Stimulated activated CD4-positive, alpha-beta T cell treated with anti-CD3 and anti-CD28 coated beads, TNF-alpha, amount 100 ng/mL, for 48 hours (primary cell): Measurements from ENCODE around the gene PTGES.

Source experiments
- DNase-seq, 3 donors: peaks; one replicate each; pipeline ENCODE4 v3.0.0-alpha.2; 2020; ENCODE audit warnings: low read depth in 3 of 3

PTGES gene

GRCh38 chr9:129745200-129745599 is 7.6 kb downstream of the PTGES start:
- no peak for DNase-seq

DNA sequence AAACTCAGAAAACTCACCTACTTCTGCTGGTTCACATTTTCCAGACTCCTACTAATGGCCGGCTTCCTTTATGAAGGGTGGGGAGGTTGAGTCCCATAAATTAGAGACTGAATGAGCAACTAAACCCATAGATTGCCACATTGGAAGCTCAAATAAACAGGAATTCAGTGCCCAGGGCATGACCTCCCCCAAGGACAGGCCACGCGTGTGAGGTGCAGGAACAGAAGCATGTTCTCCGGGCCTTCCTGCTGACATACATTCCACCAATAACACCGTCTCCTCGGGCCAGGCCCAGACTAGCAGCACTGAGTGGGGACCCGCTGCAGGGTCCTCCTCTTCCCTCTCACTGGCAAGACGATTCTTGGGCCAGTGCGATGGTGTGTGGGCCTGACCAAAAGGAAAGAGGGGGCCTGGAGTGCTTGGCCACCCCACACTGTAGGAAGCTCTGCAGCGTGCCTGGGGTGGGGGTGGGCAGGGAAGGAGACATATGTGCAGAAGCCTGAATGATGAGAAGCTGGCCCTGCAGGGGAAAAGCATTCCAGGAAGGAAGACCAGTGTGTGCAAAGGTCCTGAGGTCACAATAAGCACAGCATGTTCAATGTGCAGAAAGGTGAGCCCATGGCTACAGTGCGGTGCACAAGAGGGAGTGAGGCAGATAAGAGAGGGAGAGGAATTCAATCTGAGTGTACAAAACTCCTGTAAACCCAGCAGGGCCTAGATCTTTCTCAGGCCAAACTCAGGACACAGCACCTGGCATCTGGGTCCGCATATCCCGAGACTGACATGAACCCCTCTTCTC is 12.0 kb downstream of the PTGES start:
- DNase-seq, result no peak

- DNase-seq, result no peak
Measured at GRCh38 chr9:129740174-129740573, 12.7 kb downstream of the PTGES start.

GRCh38 chr9:129739432-129739831 is 13.4 kb downstream of the PTGES start:
- DNase-seq, result no peak

GRCh38 chr9:129737479-129738274 is 15.2 kb downstream of the PTGES start:
- peak; percentile 66 to 92 (median 85) for DNase-seq

GRCh38 chr9:129736334-129736733 is 16.5 kb downstream of the PTGES start:
- DNase-seq, result no peak

GRCh38 chr9:129735546-129735945 is 17.3 kb downstream of the PTGES start:
- DNase-seq, result no peak

DNA sequence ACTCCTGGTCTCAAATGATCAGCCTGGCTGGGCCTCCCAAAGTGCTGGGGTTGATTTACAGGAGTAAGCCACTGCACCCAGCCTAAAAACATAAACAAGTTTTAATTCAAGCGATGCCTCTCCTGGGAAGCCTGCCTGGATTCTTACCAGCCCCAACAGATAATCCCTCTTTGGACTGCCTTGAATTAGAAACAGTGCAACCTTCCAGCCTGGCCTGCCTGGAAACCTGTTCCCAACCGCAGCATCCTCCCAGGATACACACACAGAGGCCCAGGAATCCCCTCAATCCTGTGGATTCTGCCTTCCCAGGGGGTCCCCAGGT is 19.2 kb downstream of the PTGES start:
- DNase-seq, result no peak

- no peak for DNase-seq
Measured at GRCh38 chr9:129732946-129733631, 19.8 kb downstream of the PTGES start.

GRCh38 chr9:129732100-129732499 is 20.7 kb downstream of the PTGES start:
- DNase-seq, result no peak

GRCh38 chr9:129731477-129732085 is 21.3 kb downstream of the PTGES start:
- DNase-seq, result no peak

DNA sequence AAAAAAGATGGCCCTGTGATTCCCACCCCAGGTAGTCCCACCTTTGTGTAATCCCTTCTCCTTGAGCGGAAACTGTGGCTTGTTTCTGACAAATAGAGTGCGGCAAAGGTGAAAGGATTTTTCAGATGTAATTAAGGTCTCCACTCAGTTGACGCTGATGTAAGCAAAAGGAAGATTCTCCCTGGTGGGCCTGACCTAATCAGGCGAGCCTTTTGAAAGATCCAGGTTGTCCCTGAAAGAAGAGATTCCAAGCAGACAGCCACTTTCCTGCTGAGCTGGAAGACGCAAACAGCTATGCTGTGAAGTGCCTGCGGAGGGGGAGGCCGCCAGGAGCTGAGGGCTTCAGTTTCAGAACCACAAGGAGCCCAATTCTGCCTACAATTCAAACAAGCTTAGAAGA is 24.1 kb downstream of the PTGES start:
- no peak for DNase-seq

GRCh38 chr9:129726322-129727160 is 26.3 kb downstream of the PTGES start:
- DNase-seq, result peak; percentile 35 to 57 (median 46)

- no peak for DNase-seq
Measured at GRCh38 chr9:129725795-129726251, 27.0 kb downstream of the PTGES start.

DNA sequence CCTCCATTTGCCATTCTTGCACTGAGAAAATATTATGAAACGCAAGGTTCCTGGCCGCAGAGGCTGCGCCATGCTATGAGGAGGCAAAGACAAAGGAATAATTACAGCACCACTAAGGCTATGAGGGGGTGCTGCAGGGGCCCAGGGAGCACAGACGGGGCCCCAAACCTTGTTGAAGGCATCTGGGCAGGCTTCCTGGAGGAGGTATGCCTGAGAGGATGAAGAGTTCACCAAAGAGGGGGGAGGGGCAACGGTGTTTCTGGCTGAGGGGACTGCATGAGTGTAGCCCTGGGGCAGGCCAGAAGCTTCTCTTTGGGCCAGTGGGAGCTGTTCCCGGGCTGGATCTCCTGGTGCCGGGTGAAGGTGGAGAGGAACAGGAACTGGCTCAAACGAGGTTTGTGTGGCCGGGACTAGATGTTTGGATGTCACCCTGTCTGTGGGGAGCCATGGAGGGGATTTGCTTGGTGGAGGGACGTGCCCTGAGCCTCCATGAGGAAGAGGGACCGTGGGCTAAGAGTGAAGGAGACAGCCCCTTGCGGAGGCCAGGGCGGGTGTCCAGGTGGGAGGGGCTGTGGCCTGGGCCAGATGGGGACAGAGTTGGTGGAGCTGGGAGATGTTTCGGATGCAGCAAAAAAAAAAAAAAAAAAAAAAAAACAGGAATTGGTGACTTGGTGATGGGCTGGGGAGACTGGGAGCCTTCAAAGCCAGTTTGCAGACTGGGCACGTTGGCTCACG is 28.2 kb downstream of the PTGES start:
- no peak for DNase-seq

GRCh38 chr9:129722913-129723312 is 29.9 kb downstream of the PTGES start:
- no peak for DNase-seq

DNA sequence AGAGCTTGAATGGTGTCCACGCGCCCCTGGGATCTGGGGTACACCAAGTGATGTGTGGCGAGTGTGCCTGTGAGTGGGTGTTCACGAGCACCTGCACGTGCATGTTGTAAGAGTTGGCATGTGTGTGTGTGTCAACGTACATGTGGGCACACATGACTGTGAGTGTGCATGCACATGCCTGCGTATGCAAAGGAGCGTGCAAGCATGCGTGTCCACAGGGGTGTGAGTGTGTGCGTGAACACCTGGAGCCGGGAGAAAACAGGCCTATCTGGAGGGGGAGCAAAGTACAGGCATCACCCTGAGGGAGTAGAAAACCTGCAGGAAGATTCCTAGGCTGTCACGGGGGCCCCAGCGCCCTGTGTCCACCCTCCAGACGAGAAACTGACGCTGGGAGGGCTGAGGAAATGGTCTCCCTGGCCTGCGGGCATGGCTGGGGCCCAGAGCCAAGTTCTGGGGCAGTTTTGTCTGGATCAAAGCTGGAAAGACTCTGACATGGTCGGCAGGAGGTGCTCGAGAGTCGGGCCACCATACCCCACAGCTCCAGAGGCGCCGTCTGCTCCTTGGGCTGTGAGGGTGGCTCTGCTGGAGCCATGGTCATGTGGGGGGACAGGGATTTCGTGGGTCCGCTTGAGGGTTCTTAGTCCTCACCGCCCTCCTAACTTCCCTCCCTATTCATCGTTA is 31.8 kb downstream of the PTGES start:
- no peak for DNase-seq

- DNase-seq, result no peak
Measured at GRCh38 chr9:129720181-129720864, 32.5 kb downstream of the PTGES start.

GRCh38 chr9:129719135-129719534 is 33.7 kb downstream of the PTGES start:
- no peak for DNase-seq
